Esophagus muscularis mucosa (tissue), 3 donors: ENCODE data around the gene L3MBTL4.

ENCODE experiments used
- CTCF ChIP-seq, 3 experiments: fragments of 200-600 bp in 2 of 3; fragments of 450-650 bp in 1 of 3; sonication (generic) in 2 of 3; IDR thresholded peaks; one replicate each; pipeline ENCODE4 v1.5.1; 2017 to 2019; ENCODE audit warnings: antibody characterized with exemption in 3 of 3, mild to moderate bottlenecking in 2 of 3, moderate library complexity in 1 of 3
- POLR2A ChIP-seq: fragments of 450-650 bp; IDR thresholded peaks from one replicate; pipeline ENCODE4 v1.6.1; 2017; ENCODE audit warnings: antibody characterized with exemption, moderate library complexity, mild to moderate bottlenecking, low read depth

DNA sequence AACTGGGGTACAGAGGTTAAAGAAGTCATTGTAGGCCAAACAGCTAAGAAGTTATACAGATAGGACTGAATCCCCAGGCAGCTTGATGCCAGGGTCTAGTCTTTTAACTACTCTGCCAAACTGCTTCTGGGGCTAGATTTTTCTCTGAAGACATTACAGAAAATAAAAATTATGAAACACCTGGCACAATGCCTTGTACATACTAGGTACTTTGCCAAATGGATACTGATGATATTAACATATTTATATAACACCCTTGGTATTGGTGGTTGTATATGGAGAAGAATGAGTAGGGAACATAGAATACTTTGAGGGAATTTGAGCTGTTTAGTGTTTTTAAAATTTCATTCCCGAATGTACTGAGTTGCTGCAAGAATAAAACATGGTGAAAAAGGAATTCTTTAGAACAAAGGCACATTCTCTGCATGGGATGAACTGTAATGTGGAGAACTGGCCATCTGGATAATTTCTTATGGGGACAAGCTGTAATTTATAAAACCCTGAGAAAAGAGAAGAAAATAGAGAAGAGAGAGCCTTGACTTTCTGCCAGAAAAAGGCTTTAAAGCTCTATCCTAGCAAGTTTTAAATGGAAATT lies 308.5 kb downstream of the L3MBTL4 start:
- TF ChIP-seq POLR2A (no peak), CTCF (IDR thresholded peaks at IDR 0.05) (no peak)
